PC-9 (cell line): ENCODE results near the gene ERRFI1.

Source experiments
- EZH2 ChIP-seq: fragments of 200-600 bp; sonication (generic); IDR thresholded peaks from 2 replicates; pipeline ENCODE4 v1.8.0; 2017; ENCODE audit warnings: antibody characterized with exemption, low read depth
- TF ChIP-seq, protein P1 (sequence below): fragments of 200-600 bp; sonication (generic); conservative IDR thresholded peaks from 2 replicates; pipeline ENCODE4 v1.6.1; 2017; ENCODE audit warnings: mixed run types, antibody characterized with exemption, mild to moderate bottlenecking, moderate library complexity

DNA sequence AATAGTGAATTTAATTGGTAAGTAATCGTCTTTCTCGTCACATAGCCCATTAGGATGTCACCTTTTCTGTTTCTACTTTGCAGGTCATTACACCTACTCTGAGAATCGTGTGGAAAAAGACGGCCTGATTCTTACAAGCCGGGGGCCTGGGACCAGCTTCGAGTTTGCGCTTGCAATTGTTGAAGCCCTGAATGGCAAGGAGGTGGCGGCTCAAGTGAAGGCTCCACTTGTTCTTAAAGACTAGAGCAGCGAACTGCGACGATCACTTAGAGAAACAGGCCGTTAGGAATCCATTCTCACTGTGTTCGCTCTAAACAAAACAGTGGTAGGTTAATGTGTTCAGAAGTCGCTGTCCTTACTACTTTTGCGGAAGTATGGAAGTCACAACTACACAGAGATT, 41.3 kb downstream of the ERRFI1 start:
- TF ChIP-seq EZH2 = no peak
- TF ChIP-seq, protein P1, sequence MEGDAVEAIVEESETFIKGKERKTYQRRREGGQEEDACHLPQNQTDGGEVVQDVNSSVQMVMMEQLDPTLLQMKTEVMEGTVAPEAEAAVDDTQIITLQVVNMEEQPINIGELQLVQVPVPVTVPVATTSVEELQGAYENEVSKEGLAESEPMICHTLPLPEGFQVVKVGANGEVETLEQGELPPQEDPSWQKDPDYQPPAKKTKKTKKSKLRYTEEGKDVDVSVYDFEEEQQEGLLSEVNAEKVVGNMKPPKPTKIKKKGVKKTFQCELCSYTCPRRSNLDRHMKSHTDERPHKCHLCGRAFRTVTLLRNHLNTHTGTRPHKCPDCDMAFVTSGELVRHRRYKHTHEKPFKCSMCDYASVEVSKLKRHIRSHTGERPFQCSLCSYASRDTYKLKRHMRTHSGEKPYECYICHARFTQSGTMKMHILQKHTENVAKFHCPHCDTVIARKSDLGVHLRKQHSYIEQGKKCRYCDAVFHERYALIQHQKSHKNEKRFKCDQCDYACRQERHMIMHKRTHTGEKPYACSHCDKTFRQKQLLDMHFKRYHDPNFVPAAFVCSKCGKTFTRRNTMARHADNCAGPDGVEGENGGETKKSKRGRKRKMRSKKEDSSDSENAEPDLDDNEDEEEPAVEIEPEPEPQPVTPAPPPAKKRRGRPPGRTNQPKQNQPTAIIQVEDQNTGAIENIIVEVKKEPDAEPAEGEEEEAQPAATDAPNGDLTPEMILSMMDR = no peak
